Liver (tissue), 9 donors: ENCODE measurements around the gene JAG2. TPM values are rescaled to one million over a fixed set of nuclear protein-coding genes. Genes with fewer than 3 reads are reported as not detected.

Experiments used
- DNase-seq: peaks from one replicate; pipeline ENCODE4 v3.0.0-alpha.2; 2017; ENCODE audit warnings: low spot score
- H3K27ac ChIP-seq, 2 donors: one replicate each; pipeline ENCODE4 v1.7.0; 2013; ENCODE audit warnings: inconsistent platforms in 2 of 2, low read length in 2 of 2, control low read depth in 1 of 2, low read depth in 1 of 2, mild to moderate bottlenecking in 1 of 2
- H3K27me3 ChIP-seq, 4 donors: one replicate each; pipeline versions ENCODE4 v1.6.1 to v1.7.0; 2013; ENCODE audit warnings: low read length in 3 of 4, inconsistent platforms in 1 of 4, mild to moderate bottlenecking in 1 of 4, moderate library complexity in 1 of 4; ENCODE audit not compliant: control insufficient read depth in 4 of 4, insufficient read depth in 4 of 4
- H3K36me3 ChIP-seq, 4 donors: one replicate each; pipeline versions ENCODE4 v1.6.1 to v1.7.0; 2013; ENCODE audit warnings: low read length in 3 of 4, mild to moderate bottlenecking in 3 of 4, low read depth in 1 of 4, moderate library complexity in 1 of 4; ENCODE audit not compliant: control insufficient read depth in 4 of 4, insufficient read depth in 3 of 4
- H3K4me1 ChIP-seq, 4 donors: one replicate each; pipeline versions ENCODE4 v1.6.1 to v1.7.0; 2013; ENCODE audit warnings: low read length in 3 of 4, mild to moderate bottlenecking in 3 of 4, moderate library complexity in 1 of 4; ENCODE audit not compliant: control insufficient read depth in 4 of 4, insufficient read depth in 4 of 4
- H3K4me3 ChIP-seq, 3 donors: one replicate each; pipeline versions ENCODE4 v1.6.1 to v1.7.0; 2013; ENCODE audit warnings: low read length in 3 of 3, control low read depth in 1 of 3, low read depth in 1 of 3, mild to moderate bottlenecking in 1 of 3
- H3K9ac ChIP-seq, 2 donors: one replicate each; pipeline ENCODE4 v1.7.0; 2013; ENCODE audit warnings: low read length in 2 of 2, mild to moderate bottlenecking in 2 of 2, moderate library complexity in 2 of 2, control low read depth in 1 of 2, low read depth in 1 of 2
- H3K9me3 ChIP-seq, 4 donors: one replicate each; pipeline versions ENCODE4 v1.6.1 to v1.7.0; 2013; ENCODE audit warnings: low read length in 3 of 4; ENCODE audit not compliant: control insufficient read depth in 4 of 4
- ATF3 ChIP-seq: IDR thresholded peaks from 2 replicates; pipeline ENCODE4 v1.6.1; 2016; ENCODE audit warnings: antibody characterized with exemption
- CTCF ChIP-seq: fragments of 150-350 bp; IDR thresholded peaks from 2 replicates; pipeline ENCODE4 v1.5.1; 2017; ENCODE audit warnings: improper control_type of control experiment, low read depth, low read length; ENCODE audit not compliant: missing input control
- EGR1 ChIP-seq, 2 donors: IDR thresholded peaks; 2 replicates each; pipeline ENCODE4 v1.6.1; 2016 to 2018; ENCODE audit warnings: antibody characterized with exemption in 2 of 2, low read depth in 2 of 2
- FOXA1 ChIP-seq: IDR thresholded peaks from 2 replicates; pipeline ENCODE4 v1.6.1; 2016; ENCODE audit warnings: antibody characterized with exemption
- FOXA2 ChIP-seq: IDR thresholded peaks from 2 replicates; pipeline ENCODE4 v1.6.1; 2016; ENCODE audit warnings: antibody characterized with exemption
- GABPA ChIP-seq, 2 donors: IDR thresholded peaks in 1 of 2; conservative IDR thresholded peaks in 1 of 2; 2 replicates each; pipeline ENCODE4 v1.6.1; 2016; ENCODE audit warnings: antibody characterized with exemption in 2 of 2, mild to moderate bottlenecking in 1 of 2, moderate library complexity in 1 of 2
- HNF4A ChIP-seq, 2 donors: conservative IDR thresholded peaks; 2 replicates each; pipeline ENCODE4 v1.6.1; 2016; ENCODE audit warnings: antibody characterized with exemption in 2 of 2, mild to moderate bottlenecking in 2 of 2
- HNF4G ChIP-seq: IDR thresholded peaks from 2 replicates; pipeline ENCODE4 v1.6.1; 2016; ENCODE audit warnings: antibody characterized with exemption
- MAX ChIP-seq: IDR thresholded peaks from 2 replicates; pipeline ENCODE4 v1.6.1; 2016; ENCODE audit warnings: antibody characterized with exemption
- NR2F2 ChIP-seq: IDR thresholded peaks from 2 replicates; pipeline ENCODE4 v1.6.1; 2016; ENCODE audit warnings: antibody characterized with exemption
- RAD21 ChIP-seq, 2 donors: IDR thresholded peaks; 2 replicates each; pipeline ENCODE4 v1.6.1; 2016; ENCODE audit warnings: antibody characterized with exemption in 2 of 2, mild to moderate bottlenecking in 2 of 2
- REST ChIP-seq: IDR thresholded peaks from 2 replicates; pipeline ENCODE4 v1.6.1; 2016; ENCODE audit warnings: antibody characterized with exemption, mild to moderate bottlenecking
- RXRA ChIP-seq, 2 donors: IDR thresholded peaks; 2 replicates each; pipeline ENCODE4 v1.6.1; 2017 to 2018; ENCODE audit warnings: antibody characterized with exemption in 2 of 2, mild to moderate bottlenecking in 1 of 2
- TAF1 ChIP-seq: conservative IDR thresholded peaks from 2 replicates; pipeline ENCODE4 v1.6.1; 2016; ENCODE audit warnings: antibody characterized with exemption, mild to moderate bottlenecking
- YY1 ChIP-seq: IDR thresholded peaks from 2 replicates; pipeline ENCODE4 v1.6.1; 2016; ENCODE audit warnings: antibody characterized with exemption, mild to moderate bottlenecking
- ZBTB33 ChIP-seq: IDR thresholded peaks from 2 replicates; pipeline ENCODE4 v1.6.1; 2016; ENCODE audit warnings: antibody characterized with exemption
- WGBS: extraction: QIAGEN DNeasy Blood & Tissue Kit; methylation state at CpG from one replicate; pipeline ENCODE4 v1.1.7; 2013; 5-methylcytosine and 5-hydroxymethylcytosine counted together
- polyA plus RNA-seq, 2 donors: library from polyadenylated mRNA; stranded (reverse) in 1 of 2; unstranded in 1 of 2; fragments of 200-250 nt in 1 of 2; fragments of >200 nt in 1 of 2; fragmentation: Nextera tagmentation in 1 of 2; extraction: Ambion mirVana in 1 of 2; gene quantifications; one replicate each; pipeline versions ENCODE4 v1.2.1 to v1.2.3, GENCODE V29; 2013 to 2015
- total RNA-seq, 2 donors: library from RNA; depleted of rRNA; stranded (reverse); fragments of >200 nt; gene quantifications; one replicate each; pipeline ENCODE4 v1.2.3, GENCODE V29; 2014
- donor health status: healthy.
- donor health status: healthy.
- donor health status: healthy.
- donor health status: healthy.
- donor health status: healthy.

The JAG2 gene
- total and polyA plus RNA-seq, 4 donors = 0.24 to 1.0 (median 0.54) TPM

GRCh38 chr14:105201156-105201924 is 32.8 kb upstream of the JAG2 start (continued):
- no peak for TF ChIP-seq EGR1 (IDR thresholded peaks at IDR 0.05; ENCODE audit: low read depth in 2 of 2)
- no peak for TF ChIP-seq HNF4A (conservative IDR thresholded peaks at IDR 0.05)

- H3K9ac ChIP-seq = no peak overlapping the region
- no peak for DNase-seq
- H3K27ac ChIP-seq = no peak overlapping the region
- no peaks in the 10 kb centered on the region for H3K9me3 ChIP-seq
- no peak overlapping the region for H3K4me3 ChIP-seq
- H3K4me1 ChIP-seq = peaks cover 14 to 28% (median 21%) of the 10 kb centered on the region in 4 donors
- H3K27me3 ChIP-seq = peaks cover 0 to 6% (median 0%) of the 10 kb centered on the region in 4 donors
- no peaks in the 10 kb centered on the region for H3K36me3 ChIP-seq
- TF ChIP-seq FOXA2 (no peak), NR2F2 (no peak), HNF4G (no peak), GABPA (IDR thresholded peaks at IDR 0.05 in 1 of 2, conservative IDR thresholded peaks at IDR 0.05 in 1 of 2) (no peak), REST (no peak), ATF3 (no peak), ZBTB33 (no peak), FOXA1 (no peak), TAF1 (no peak)
- WGBS = 84% methylated on average over 16 of the region's 16 CpGs
Observed at GRCh38 chr14:105200641-105201040, 32.1 kb upstream of the JAG2 start.

- Histone ChIP-seq H3K9ac (no peak overlapping the region), H3K27ac (no peak overlapping the region), H3K4me3 (no peak overlapping the region), H3K9me3 (no peaks in the 10 kb centered on the region), H3K36me3 (no peaks in the 10 kb centered on the region), H3K4me1 (peaks cover 10 to 22% (median 16%) of the 10 kb centered on the region in 4 donors), H3K27me3 (peaks cover 0 to 6% (median 0%) of the 10 kb centered on the region in 4 donors)
- no peak for DNase-seq
- WGBS = 83% methylated on average over 10 of the region's 10 CpGs
- TF ChIP-seq RXRA (IDR thresholded peaks at IDR 0.05) = no peak
- TF ChIP-seq GABPA (IDR thresholded peaks at IDR 0.05 in 1 of 2, conservative IDR thresholded peaks at IDR 0.05 in 1 of 2) = no peak
- no peak for TF ChIP-seq CTCF
- no peak for TF ChIP-seq NR2F2
- TF ChIP-seq RAD21 (IDR thresholded peaks at IDR 0.05) = no peak
- no peak for TF ChIP-seq ATF3
- no peak for TF ChIP-seq FOXA2
- TF ChIP-seq HNF4G = no peak
- TF ChIP-seq EGR1 (IDR thresholded peaks at IDR 0.05; ENCODE audit: low read depth in 2 of 2) = no peak
- no peak for TF ChIP-seq TAF1
- TF ChIP-seq MAX = no peak
- TF ChIP-seq YY1 = no peak
- TF ChIP-seq HNF4A (conservative IDR thresholded peaks at IDR 0.05) = no peak
- TF ChIP-seq ZBTB33 = no peak
Observed at GRCh38 chr14:105200074-105200473, 31.5 kb upstream of the JAG2 start.
